Stimulated activated CD8-positive, alpha-beta memory T cell treated with anti-CD3 and anti-CD28 coated beads, Interleukin-12 subunit alpha, Interleukin-12 subunit beta, amount 100 ng/mL, for 4 hours (primary cell): ENCODE data around the gene CLK2.
"Not testable (repeated sequence)": the region's sequence is repeated elsewhere in the genome, so short reads cannot be mapped to it uniquely, and the experiment has no call there.

Experiments
- DNase-seq: peaks from one replicate; pipeline ENCODE4 v3.0.0-alpha.2; 2020; ENCODE audit warnings: low read depth

The CLK2 gene

DNA sequence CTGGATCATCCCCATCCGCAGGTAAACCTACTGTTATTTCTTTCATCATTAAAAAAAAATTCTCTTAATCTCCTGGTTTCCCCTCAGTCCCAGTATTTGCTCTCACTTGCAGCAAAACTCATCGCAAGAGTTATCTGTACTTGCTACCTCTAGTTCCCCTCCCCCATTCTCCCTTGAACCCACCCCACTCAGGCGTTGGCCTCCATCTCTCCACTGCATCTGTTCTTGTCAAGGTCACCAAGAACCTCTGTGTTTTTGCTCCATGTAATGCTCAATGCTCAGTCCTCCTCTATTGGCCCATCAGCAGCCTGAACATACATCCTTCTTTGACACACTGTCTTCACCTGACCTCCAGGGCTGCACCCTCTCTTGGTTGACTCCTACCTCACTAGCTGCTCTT lies 23.4 kb upstream of the CLK2 start:
- DNase-seq: no peak

DNA sequence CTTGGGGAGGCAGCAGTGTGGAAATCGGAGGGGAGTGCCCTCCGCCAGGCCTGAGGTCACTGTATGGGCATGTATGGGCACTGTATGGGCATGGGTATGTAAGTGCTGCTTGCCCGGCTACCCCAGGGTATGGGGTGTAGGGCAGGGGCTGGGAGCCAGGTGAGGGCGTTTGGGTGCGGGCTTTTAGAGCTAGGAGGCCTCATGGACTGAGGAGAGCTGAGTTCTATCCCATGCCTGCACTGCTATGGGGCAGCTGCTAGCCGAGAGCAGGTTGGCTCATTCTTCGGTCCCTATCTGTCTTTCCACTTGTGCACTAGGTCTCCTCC lies 22.6 kb upstream of the CLK2 start:
- no peak for DNase-seq

DNA sequence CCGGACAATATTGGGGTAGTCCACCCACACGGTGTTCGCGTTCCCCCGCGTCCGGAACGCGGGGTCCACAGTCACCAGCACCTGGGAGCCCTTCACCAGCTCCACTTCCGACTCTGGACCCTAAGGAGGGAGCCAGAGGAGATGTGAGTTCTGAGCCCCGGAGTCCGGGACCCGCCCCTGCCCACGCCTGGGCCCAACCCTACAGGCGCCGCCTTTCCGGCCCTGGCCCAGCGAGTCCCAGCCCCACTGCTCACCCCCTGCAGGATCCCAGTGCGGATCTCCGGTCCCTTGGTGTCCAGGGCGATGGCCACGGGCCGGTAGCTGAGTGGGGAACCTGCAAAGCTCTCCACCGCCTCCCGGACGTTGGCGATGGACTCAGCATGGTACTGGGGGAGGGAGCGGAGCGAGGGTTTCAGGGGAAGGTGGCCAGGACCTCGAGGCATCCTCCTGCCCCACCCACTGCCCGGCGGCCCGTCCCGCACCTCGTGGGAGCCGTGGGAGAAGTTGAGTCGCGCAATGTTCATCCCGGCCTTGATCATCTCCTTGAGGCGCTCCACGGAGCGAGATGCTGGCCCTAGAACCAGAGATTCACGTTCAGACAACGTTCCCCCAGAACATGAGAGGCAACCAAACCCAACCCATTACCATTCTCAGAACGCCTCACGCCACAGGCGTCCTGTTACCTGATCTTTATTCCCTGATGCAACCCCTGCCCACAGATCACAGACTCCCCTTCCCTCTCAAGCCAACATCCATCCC lies 22.1 kb upstream of the CLK2 start:
- no peak for DNase-seq

DNA sequence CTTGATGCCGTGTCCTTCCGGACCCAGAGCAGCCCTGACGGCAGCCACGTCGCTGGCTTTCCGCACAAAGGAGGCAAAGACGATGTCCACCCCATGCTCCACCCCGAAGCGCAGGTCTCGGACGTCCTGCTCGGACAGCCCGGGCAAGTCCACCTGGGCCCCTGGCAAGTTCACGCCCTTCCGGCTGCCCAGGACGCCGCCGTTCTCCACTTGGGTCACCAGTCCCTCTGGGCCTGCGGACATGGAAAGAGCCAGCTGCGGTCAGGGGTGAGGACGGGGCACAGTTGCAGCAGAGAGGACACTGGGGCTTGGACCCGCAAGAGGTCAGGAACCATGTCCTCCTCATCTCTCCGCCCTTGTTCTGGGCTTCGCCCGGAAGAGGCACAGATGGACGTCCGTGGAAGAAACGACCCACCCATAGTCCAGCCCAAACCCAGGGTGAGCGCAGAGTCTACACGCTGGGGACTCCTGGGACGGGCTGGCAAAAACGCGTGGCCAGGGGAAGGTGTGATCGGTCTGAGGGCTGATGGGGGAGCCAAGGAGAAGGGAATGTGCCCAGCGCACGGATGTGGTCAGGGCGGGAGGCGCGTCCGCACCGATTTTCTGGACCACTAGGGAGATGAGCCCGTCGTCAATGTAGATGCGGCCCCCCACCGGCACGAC lies 21.3 kb upstream of the CLK2 start:
- DNase-seq: no peak

DNA sequence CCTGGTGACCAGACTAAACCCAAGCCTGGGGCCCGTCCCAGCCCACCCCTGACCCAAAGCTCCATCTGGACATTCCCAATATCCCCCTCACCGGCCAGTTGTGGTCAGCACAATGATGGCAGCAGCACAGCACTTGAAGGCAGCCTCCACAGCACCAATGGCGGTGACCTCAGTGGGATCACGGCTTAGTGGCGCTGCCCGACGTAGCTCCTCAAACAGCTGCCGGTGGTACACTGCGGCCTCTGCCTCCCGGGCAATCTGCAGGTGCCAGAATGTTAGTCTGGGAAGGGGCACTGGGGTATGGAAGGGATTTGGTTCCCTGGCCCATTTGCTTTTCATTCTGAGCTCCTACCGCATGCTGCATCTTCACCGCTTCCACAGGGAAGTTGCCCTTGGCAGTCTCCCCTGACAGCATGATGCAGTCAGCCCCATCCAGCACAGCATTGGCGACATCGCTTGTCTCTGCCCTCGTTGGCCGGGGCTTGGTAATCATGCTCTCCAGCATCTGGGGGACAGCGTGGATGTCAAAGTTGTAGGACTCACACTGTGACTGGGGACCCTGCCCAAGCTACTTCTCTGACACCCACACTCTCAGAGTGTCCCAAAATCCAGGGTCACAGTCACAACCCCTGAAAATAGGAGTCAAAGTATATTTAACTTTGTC lies 19.9 kb upstream of the CLK2 start:
- DNase-seq: no peak

DNA sequence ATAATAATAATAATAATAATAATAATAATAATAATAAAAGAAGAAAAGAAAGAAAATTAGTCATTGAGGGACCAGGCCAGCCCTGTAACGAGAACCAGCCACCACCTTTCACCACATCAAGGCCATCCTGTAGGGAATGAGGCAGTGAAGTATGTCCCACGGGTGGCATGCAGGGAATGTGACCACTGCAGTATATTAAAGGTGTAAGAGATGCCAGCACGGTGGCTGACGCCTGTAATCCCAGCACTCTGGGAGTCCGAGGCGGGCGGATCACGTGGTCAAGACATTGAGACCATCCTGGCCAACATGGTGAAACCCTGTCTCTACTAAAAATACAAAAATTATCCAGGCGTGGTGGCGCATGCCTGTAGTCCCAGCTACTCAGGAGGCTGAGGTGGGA lies 17.7 kb upstream of the CLK2 start:
- not testable (repeated sequence) for DNase-seq

DNA sequence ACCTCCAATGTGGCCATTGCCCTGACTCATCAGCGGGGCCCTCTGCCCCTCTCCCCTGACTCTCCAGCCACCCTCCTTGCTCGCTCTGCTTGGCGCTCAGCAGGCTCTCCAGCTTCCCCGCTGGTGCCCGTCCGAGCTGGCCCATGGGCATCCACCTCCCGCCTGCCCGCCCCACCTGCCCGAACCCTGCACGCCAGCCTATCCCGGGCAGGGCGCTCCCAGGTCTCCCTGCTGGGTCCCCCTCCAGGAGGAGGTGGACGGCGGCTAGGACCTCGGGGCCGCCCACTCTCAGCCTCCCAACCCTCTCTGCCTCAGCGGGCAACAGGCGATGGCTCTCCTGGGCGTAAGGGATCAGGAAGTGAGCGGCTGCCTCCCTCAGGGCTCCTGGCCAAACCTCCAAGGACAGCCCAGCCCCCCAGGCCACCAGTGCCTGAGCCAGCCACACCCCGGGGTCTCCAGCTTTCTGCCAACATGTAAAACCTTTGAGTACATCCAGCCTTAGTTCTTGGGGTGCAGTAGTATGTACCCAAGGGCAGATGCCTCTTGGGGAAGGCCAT lies 14.8 kb upstream of the CLK2 start:
- DNase-seq: no peak

DNA sequence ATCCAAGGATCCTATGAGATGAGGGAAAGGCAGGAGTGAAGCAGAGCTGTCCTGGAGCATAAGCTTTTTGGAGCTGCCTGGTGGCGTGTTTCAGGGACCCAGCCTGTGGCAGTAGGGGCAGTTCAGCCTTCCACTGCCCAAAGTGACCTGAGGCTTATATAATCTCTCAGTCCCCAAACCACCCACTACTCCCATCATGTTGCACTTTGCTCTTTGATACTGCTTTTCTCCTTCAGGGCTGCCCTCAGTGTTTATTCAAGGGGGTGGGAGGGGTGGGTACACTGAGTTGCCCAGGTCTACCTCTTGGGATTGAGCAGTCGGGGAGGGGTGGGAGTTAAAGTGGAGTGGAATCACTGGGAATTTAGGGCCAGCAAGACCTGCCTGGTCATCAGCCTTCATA lies 13.2 kb upstream of the CLK2 start:
- no peak for DNase-seq

DNA sequence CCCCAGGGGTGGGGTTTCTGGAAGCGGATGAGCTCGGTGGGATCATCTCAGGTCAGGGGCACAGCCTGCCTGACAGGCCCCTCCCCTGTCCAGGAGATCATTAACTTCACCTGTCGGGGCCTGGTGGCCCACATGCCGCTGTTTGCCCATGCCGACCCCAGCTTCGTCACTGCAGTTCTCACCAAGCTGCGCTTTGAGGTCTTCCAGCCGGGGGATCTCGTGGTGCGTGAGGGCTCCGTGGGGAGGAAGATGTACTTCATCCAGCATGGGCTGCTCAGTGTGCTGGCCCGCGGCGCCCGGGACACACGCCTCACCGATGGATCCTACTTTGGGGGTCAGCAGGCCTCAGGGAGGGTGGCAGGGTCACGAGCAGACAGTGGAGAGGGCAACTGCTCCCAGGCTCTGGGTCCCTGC lies 12.3 kb upstream of the CLK2 start:
- no peak for DNase-seq

DNA sequence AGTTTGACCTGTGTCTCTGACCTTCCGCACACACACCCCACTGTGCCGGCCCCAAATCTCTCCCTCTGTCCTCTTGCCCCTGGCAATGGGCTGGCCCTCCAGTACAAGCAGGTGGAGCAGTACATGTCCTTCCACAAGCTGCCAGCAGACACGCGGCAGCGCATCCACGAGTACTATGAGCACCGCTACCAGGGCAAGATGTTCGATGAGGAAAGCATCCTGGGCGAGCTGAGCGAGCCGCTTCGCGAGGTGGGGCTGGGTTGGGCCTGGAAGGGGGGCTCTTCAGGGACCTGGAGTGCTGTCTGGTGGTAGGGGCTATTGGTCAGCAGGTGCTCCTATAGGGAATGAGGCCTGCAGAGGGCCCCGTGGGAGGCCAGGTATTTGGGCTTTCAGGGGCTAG lies 11.8 kb upstream of the CLK2 start:
- no peak for DNase-seq

DNA sequence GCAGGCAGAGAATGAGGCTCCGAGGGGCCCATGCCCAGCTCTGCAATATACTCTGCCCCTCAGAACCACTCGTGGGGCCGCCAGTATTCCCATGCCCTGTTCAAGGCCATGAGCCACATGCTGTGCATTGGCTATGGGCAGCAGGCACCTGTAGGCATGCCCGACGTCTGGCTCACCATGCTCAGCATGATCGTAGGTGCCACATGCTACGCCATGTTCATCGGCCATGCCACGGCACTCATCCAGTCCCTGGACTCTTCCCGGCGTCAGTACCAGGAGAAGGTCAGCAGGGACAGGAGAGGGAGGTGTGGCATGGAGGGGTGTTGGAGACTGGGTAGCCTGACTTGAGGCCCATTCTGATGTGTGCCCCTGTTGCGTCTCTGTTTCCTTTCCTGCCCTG lies 11.2 kb upstream of the CLK2 start:
- no peak for DNase-seq

DNA sequence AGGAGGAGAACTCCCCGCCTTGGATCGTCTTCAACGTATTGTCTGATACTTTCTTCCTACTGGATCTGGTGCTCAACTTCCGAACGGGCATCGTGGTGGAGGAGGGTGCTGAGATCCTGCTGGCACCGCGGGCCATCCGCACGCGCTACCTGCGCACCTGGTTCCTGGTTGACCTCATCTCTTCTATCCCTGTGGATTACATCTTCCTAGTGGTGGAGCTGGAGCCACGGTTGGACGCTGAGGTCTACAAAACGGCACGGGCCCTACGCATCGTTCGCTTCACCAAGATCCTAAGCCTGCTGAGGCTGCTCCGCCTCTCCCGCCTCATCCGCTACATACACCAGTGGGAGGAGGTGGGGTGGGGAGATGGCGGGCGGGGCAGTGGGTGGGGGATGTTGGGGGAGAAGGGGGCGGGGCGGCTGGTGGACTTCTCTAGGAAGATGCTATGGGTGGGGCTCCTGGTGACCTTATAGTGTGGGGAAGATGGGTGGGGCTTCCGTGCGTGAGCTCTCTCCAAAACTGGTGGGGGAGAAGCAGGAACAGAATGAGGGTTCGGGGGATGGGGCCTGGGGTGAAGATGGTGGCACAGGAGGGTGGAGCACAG lies 9.3 kb upstream of the CLK2 start:
- DNase-seq: no peak

DNA sequence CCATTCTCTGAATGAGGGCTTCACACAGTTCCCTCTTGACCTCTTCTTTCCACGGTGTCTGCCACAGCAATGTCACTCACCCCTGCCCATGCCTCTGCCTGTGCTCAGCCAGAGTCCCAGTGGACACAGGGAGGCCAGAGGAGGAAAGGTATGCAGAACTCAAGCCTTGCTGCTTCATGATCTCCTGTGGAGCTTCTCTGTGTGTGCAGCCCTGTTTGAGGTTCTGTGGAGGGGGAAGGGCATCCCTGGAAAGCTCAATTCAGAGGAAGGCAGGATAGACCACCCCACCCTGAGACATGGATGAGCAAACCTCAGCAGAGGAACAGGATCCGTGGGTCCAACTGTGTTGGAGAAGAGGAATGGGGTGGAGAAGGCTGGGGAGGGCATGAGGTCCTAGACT lies 6.0 kb upstream of the CLK2 start:
- no peak for DNase-seq

DNA sequence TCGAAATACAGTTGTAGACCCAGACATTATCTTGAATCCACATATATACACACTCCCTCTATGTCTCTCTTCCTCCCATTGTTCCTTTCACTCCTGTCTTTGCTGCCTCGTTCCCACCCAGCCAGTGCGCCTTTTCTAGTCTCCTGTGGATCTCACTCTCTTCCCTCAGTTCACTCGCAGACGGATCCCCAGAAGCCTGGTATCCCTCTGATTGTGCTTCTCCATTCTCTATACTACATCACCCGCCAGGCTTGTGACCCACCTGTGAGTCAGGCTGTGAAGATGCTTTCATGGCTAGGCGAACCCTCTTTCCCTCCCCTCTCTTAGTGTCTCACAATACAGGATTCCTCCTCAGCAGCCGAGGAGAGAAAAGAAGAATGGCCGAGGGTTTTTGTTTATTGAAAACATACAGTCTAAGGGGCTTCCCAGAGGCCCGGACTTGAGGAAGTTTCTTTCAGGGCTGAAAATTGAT lies 5.4 kb upstream of the CLK2 start:
- no peak for DNase-seq

DNA sequence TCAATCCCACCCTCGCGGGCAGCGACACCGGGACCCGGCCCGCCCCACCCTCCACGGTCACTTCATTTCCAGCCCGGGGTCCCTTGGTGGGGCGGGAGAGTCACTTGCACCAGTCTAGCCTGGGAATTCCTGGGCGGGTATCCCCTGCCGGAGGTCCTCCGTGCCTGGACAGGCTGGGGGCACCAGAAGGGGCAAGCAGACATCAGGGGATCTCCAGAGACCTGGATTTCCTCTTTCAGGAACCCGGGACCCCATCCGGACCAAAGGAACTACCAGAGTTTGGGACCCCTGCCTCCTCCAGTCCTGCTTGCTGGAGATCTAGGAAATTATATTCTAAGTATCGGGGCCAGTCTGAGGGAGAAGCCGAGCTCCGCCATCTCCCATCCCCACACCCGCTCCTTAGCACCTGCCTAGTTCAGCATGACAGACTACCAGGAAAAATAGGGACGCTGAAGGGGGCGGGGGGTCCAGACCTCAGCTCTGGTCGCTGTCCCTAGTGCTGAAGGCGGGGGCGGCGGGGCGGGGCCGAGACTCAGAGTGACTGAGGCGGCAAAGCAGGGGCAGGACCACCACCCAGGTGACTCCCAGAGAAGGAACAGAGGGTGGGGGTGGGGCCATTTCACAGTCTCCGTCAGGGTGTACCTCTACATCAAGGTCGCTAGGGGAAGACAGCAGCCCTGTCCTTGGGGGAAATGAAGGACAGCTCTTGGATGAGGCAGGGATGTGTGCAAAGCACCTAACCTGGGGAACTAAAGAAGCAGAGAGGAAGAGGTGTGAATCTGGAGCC lies 4.8 kb upstream of the CLK2 start:
- peak; percentile 50 for DNase-seq

DNA sequence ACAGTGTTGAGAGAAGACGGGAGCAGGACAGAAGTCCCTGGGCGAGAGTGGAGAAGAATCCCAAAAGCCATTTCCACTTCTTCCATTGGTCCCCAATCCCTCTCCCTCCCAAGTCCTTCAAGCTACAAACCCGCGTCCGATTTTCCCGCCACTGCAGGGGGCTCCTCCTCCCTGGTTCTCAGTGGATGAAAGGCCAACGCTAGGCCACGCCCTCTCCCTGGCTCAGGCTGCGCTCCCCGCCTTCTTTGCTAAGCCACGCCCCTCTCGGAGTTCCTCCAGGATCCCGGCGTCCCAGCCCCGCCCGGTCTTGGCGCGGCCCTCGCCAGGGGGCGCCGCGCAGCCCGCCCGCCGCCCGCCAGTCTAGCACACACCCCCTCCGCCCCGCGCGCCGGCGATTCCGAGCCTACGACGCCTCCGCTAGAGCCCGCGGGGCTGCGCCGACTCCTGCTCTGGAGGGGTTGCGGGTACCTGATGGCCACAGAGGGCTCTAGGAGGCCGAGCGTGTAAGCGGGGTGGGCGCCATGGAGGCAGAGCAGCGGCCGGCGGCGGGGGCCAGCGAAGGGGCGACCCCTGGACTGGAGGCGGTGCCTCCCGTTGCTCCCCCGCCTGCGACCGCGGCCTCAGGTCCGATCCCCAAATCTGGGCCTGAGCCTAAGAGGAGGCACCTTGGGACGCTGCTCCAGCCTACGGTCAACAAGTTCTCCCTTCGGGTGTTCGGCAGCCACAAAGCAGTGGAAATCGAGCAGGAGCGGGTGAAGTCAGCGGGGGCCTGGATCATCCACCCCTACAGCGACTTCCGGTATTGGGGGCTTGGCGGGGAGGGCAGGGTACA lies 4.0 kb upstream of the CLK2 start, which contains the start of gene HCN3:
HCN3 (plus strand) TSS at position 394 of the 832 bp plus-strand sequence; CDS start at position 522, 128 bp downstream.
- peak; percentile 88 for DNase-seq

DNA sequence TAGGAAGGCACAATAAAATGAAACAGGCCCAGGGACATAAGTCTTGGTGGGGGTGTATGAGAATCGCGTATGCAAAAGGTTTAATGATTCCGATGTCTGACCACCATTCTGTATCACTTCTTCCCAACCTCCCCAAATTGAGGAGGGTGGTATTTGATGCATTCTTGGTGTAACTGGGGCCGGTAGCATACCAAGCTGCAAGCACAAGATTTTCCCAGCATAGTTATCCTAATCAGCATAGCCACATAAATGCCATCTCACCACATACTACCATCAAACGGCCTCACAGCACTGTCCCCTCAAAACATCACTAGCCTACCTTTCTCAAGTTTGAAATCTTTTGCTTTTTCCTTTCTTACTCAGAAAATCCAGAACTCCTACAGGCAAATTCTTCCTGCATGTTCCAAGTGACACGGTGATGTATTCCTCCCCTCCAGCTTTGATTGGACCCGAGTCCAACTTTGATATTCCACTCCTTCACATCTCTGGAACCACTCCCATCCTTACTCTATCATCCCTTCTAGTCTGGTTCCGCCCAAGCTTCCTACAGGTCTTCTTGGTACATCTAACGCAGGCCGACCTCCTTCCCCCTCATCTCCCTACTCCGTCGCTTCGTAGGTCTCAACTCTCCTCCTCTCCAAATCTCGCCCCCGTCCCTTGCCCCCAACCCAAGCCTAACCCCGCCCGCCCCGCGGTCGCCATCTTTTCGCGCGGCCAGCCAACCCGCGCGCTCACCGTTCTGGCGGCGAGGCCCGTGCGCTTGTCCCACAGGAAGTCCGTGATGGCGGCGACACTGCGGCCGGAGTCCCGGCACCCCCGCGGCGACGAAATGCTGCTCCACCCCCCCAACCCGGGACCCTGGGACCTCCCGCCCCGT lies 600 bp downstream of the CLK2 start:
- DNase-seq: no peak

DNA sequence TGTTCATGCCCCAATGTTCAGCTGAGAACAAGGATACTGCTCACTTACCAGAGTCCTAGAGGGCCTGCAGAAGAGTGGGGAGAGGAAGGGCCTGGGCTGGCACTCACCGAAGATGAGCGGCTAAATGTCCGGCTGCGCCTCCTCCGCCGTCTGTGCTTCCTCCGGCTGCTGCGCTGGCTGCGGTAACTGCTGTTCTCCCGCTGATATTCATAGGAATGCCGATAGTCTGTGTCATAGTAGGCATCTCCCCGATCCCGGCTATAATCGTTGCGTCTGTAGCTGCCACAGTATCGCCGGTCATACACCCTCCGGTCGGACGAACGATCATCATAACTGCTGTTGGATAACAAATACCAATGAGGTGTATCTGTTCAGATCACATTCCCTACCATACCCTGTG lies 3.9 kb downstream of the CLK2 start:
- DNase-seq: no peak

DNA sequence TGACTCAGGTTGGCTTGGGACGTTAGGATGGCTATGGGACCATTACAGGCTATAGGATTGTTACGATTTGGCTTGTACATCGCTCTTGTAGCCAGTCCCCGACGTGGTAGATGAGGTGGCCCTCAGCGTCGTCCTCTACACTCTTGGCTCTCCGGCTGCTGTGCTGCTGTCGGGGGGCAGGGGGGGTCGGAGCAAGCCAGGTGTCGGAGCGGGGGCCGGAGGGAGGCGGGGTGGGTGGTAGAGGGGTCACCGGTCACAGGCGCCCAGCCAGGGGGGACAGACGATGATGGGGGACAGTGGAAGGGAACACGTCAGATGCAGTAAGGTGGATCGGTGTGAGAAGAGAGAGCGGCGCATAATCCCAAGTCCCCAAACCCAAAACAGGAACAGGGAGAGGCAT lies 4.7 kb downstream of the CLK2 start:
- no peak for DNase-seq

DNA sequence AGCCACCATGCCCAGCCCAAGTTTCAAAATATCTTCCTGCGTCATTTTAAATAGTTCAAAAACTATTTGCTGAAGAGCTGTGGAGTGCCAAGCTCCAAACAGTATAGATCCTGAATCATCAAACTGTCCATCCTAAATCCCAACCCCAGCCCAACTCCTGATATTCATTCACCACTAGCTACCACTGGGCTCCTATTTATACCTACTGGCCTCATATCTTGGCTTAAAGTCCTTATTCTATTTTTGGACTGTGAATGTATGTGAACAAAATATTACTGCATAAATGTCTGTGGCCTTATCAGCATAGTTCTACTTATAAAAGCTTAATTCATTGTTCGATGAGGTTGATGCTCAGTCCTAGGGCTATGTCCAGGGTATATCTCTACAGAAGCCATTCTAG lies 5.9 kb downstream of the CLK2 start:
- DNase-seq: no peak
